Activated CD8-positive, alpha-beta memory T cell treated with anti-CD3 and anti-CD28 coated beads, Interleukin-2, amount 10 ng/mL, durations not matched to agents 7 days and 5 days (primary cell): ENCODE measurements around the gene COX7A1. TPM values are rescaled to one million over a fixed set of nuclear protein-coding genes. Genes with fewer than 3 reads are reported as not detected.
"Not testable (repeated sequence)": the region's sequence is repeated elsewhere in the genome, so short reads cannot be mapped to it uniquely, and the experiment has no call there.

Source experiments
- ATAC-seq: fragments of 150-1000 bp; cut with Tn5 transposase; one replicate; pipeline ENCODE4 v1.10.0; 2021; ENCODE audit warnings: moderate library complexity
- CTCF ChIA-PET: fragments of 350-600 bp; sonication (Branson Sonifier 250); formaldehyde crosslinking; loops from one replicate; lab custom pipeline; 2021; ENCODE audit warnings: antibody characterized with exemption; lab: Charles Lee
- DNase-seq: peaks from one replicate; pipeline ENCODE4 v3.0.0-alpha.2; 2020
- H3K27ac Mint-ChIP-seq: one replicate; pipeline ENCODE4 v1.8.0; 2021; ENCODE audit warnings: mild to moderate bottlenecking, mixed read lengths
- H3K27me3 Mint-ChIP-seq: one replicate; pipeline ENCODE4 v1.8.0; 2021; ENCODE audit warnings: mixed read lengths
- H3K36me3 Mint-ChIP-seq: one replicate; pipeline ENCODE4 v1.8.0; 2021; ENCODE audit warnings: mild to moderate bottlenecking, mixed read lengths
- H3K4me1 Mint-ChIP-seq: one replicate; pipeline ENCODE4 v1.8.0; 2021; ENCODE audit warnings: mixed read lengths
- H3K4me3 Mint-ChIP-seq: one replicate; pipeline ENCODE4 v1.8.0; 2021; ENCODE audit warnings: mild to moderate bottlenecking, moderate library complexity, mixed read lengths
- H3K9me3 Mint-ChIP-seq: one replicate; pipeline ENCODE4 v1.8.0; 2022; ENCODE audit warnings: low read depth, mixed read lengths
- total RNA-seq, 2 experiments: library from RNA; stranded (reverse); gene quantifications; one replicate each; pipeline ENCODE4 v1.2.3, GENCODE V29; 2021

Gene COX7A1
- total RNA-seq = not detected

DNA sequence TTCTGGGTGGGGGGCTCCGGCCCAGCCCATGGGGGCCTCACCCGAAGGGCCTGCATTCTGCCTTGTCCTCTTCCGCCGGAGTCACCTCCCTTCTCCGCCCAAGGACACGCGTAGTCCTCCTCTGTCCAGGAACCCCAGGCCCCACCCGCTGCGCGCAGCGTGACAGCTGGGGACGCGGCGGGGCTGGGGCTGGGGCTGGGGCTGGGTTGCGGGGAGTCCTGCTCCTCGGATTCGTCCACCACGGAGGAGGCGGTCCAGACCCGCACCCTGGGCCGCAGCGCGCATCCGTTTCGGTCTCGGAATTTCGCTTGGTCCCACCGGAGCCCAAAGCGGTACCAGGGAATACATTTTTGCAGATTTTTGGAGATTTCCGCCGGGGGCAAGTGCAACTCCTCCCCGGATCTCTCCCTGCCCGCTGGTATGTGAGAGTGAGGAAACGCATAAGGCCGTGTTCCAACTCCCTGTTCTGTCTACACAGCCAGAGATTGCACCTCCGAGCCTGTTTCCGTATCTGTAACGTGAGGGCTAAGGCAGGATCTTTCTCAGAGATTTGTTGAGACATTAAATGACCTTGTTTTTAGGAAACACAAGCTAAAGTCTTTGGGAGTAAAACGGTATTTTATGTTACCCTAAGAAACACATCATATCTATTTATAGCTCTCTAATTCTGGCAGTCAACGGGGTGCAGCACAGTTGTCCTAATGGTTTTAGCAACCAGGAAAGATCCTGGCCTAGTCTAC lies at the start of gene COX7A1:
COX7A1 (minus strand) TSS at position 96 of the 740 bp plus-strand sequence; CDS start at position 56, 40 bp downstream.
- H3K27ac Mint-ChIP-seq = no peak within 1 kb of the TSS
- no peak for ATAC-seq
- H3K9me3 Mint-ChIP-seq = no peaks in the 10 kb centered on the region

DNA sequence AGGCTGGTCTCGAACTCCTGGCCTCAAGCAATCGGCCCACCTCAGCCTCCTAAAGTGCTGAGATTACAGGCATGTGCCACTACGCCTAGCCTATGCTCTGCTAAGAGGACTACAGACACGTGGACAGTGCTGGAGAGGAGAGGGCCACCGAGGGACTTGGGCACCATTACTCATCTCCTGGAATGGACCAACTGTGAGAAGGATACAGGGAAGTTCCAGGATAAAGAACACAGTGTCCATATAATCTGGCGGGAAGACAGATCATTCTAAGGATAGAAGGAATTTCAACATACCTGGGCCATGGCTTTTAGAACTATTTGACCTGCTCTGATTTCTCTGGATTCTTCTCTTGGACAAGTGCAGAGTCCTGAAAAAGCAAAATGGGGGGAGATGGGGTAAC lies 49.4 kb upstream of the COX7A1 start:
- H3K27me3 Mint-ChIP-seq = no peaks in the 10 kb centered on the region
- no peak overlapping the region for H3K4me3 Mint-ChIP-seq
- no peaks in the 10 kb centered on the region for H3K36me3 Mint-ChIP-seq
- ATAC-seq = no peak
- no peaks in the 10 kb centered on the region for H3K4me1 Mint-ChIP-seq
- H3K27ac Mint-ChIP-seq = no peak overlapping the region
- DNase-seq = no peak
- no peaks in the 10 kb centered on the region for H3K9me3 Mint-ChIP-seq
- CTCF ChIA-PET = no interaction called here

More for the DNA sequence above, at the start of gene COX7A1:
- Mint-ChIP-seq H3K4me1 (no peaks in the 10 kb centered on the region), H3K36me3 (peaks cover 20% of the 10 kb centered on the region), H3K4me3 (no peak within 1 kb of the TSS), H3K27me3 (no peaks in the 10 kb centered on the region)
- CTCF ChIA-PET = interaction anchor here (0.9 kb wide), 1 partner anchor 25 kb away, joined by 4 read pairs; no protein-coding TSS in a partner anchor
- DNase-seq = no peak

DNA sequence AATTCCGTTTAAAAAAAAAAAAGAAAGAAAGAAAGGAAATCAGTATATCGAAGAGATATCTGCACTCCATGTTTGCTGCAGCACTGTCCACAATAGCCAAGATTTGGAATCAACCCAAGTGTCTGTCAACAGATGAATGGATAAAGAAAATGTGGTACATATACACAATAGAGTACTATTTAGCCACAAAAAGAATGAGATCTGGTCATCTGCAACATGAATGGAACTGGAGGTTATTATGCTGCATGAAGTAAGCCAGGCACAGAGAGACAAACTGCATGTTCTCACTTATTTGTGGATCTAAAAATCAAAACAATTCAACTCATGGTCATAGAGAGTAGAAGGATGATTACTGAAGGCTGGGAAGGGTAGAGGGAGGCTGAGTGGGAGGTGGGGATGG lies 45.9 kb upstream of the COX7A1 start:
- Mint-ChIP-seq H3K36me3 (no peaks in the 10 kb centered on the region), H3K9me3 (no peaks in the 10 kb centered on the region), H3K27me3 (no peaks in the 10 kb centered on the region), H3K4me1 (no peaks in the 10 kb centered on the region), H3K27ac (no peak overlapping the region), H3K4me3 (no peak overlapping the region)
- no peak for DNase-seq
- no peak for ATAC-seq
- CTCF ChIA-PET = no interaction called here

DNA sequence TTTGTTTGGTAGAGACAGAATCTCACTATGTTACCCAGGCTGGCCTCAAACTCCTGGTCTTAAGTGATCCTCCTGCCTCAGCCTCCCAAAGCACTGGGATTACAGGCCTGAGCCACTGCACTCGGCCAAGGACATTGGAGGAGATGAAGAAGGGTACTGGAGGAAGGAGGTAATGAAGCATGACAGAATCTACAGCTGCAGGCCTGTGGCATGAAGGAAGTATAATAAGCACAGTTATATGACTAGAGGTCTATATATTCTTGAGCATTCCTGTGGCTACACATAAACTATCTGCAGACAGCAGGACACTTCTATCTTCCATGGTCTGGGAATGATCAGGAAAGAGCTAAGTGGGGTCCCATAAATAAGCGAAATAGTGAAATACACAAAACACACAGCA lies 44.0 kb upstream of the COX7A1 start:
- no peak overlapping the region for H3K27ac Mint-ChIP-seq
- H3K4me3 Mint-ChIP-seq = no peak overlapping the region
- no peak for DNase-seq
- CTCF ChIA-PET = no interaction called here
- no peaks in the 10 kb centered on the region for H3K4me1 Mint-ChIP-seq
- no peaks in the 10 kb centered on the region for H3K27me3 Mint-ChIP-seq
- no peak for ATAC-seq
- no peaks in the 10 kb centered on the region for H3K9me3 Mint-ChIP-seq
- no peaks in the 10 kb centered on the region for H3K36me3 Mint-ChIP-seq

DNA sequence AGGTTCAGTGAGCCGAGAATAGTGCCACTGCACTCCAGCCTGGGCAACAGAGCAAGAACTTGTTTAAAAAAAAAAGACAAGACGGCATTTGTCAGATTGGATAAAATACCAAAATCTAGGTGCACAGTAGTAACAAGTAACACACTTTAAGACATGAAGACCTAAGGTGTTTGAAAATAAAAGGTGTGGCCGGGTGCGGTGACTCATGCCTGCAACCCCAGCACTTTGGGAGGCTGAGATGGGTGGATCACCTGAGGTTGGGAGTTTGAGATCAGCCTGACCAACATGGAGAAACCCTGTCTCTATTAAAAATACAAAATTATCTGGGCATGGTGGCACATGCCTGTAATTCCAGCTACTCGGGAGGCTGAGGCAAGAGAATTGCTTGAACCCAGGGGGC lies 34.5 kb upstream of the COX7A1 start:
- ATAC-seq, H3K27me3 Mint-ChIP-seq, H3K4me3 Mint-ChIP-seq, DNase-seq, H3K36me3 Mint-ChIP-seq, CTCF ChIA-PET, H3K9me3 Mint-ChIP-seq, H3K4me1 Mint-ChIP-seq, H3K27ac Mint-ChIP-seq: not testable (repeated sequence)

DNA sequence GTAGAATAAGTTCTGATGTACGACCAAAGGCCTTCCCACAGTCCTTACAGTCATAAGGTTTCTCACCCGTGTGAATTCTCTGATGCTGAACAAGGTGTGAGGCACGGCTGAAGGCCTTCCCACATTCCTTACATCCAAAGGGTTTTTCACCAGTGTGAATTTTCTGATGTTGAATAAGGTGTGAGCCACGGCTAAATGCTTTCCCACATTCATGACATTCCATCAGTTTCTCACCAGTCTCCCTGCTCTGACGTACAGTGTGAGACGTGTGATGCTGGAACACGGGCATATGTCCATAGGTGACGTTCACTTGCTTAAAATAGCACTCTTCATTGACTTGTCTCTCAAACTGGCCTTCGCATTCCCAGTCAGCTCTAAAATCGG lies 31.0 kb upstream of the COX7A1 start:
- no peaks in the 10 kb centered on the region for H3K27me3 Mint-ChIP-seq
- no peak overlapping the region for H3K27ac Mint-ChIP-seq
- CTCF ChIA-PET = no interaction called here
- no peaks in the 10 kb centered on the region for H3K9me3 Mint-ChIP-seq
- no peak for DNase-seq
- ATAC-seq = no peak
- no peaks in the 10 kb centered on the region for H3K4me1 Mint-ChIP-seq
- no peaks in the 10 kb centered on the region for H3K36me3 Mint-ChIP-seq
- H3K4me3 Mint-ChIP-seq = no peak overlapping the region

DNA sequence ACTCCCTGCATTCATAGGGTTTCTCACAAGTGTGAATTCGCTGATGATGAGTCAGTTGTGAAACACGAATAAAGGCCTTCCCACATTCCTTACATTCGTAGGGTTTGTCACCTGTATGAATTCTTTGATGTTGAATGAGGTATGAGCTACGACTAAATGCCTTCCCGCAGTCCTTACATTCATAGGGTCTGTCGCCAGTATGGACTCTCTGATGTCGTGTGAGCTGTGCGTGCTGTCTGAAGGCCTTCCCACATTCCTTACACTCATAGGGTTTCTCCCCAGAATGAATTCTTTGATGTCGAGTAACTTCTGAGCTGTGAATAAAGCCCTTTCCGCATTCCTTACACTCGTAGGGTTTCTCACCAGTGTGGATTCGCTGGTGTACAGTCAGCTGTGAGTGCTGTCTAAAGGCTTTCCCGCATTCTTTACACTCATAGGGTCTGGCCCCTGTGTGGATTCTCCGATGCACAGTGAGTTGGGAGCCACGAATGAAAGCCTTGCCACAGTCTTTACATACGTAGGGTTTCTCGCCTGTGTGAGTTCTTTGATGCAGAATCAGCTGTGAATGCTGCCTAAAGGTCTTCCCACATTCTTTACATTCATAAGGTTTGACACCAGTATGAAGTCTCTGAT lies 30.5 kb upstream of the COX7A1 start:
- DNase-seq = no peak
- H3K27me3 Mint-ChIP-seq = no peaks in the 10 kb centered on the region
- no peaks in the 10 kb centered on the region for H3K9me3 Mint-ChIP-seq
- ATAC-seq = no peak
- H3K4me1 Mint-ChIP-seq = no peaks in the 10 kb centered on the region
- CTCF ChIA-PET = no interaction called here
- no peak overlapping the region for H3K4me3 Mint-ChIP-seq
- no peaks in the 10 kb centered on the region for H3K36me3 Mint-ChIP-seq
- H3K27ac Mint-ChIP-seq = no peak overlapping the region

DNA sequence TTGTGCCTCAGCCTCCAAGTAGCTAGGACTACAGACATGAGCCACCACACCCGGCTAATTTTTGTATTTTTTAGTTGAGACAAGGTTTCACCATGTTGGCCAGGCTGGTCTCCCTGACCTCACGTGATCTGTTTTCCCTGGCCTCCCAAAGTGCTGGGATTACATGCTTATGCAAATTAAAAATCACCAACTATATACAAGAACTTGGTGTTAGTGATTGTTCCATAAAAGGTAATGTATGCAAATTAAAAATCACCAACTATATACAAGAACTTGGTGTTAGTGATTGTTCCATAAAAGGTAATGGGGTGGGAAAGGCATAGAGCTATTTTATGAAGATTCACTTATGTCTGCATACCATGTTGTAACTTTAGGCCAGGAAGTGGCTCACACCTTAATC lies 26.8 kb upstream of the COX7A1 start:
- H3K27me3 Mint-ChIP-seq, H3K4me3 Mint-ChIP-seq, ATAC-seq, DNase-seq, H3K27ac Mint-ChIP-seq, H3K9me3 Mint-ChIP-seq, H3K36me3 Mint-ChIP-seq, H3K4me1 Mint-ChIP-seq: not testable (repeated sequence)
- CTCF ChIA-PET = interaction anchor here (0.7 to 1.1 kb wide), 2 partner anchors 11 to 359 kb away, joined by 3 read pairs; no protein-coding TSS in a partner anchor

DNA sequence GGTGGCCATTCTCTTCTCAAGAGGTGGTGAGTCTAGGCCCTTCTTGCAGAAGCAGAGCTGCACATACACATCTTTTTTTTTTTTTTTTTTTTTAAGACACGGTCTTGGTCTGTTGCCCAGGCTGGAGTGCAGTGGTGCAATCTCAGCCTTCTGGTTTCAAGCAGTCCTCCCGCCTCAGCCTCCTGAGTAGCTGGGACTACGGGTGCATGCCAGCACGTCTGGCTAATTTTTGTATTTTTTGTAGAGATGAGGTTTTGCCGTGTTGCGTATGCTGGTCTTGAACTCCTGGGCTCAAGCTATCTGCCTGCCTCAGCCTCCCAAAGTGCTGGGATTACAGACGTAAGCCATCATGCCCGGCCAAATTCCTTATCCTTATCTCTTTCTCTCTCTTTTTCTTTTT lies 21.6 kb upstream of the COX7A1 start:
- not testable (repeated sequence) for H3K9me3 Mint-ChIP-seq, H3K4me1 Mint-ChIP-seq, DNase-seq, H3K27ac Mint-ChIP-seq, H3K27me3 Mint-ChIP-seq, ATAC-seq, H3K36me3 Mint-ChIP-seq, H3K4me3 Mint-ChIP-seq
- CTCF ChIA-PET = interaction anchor here (1.7 to 14.0 kb wide), 2 partner anchors 16 to 47 kb away, joined by 5 to 150 read pairs; no protein-coding TSS in a partner anchor

DNA sequence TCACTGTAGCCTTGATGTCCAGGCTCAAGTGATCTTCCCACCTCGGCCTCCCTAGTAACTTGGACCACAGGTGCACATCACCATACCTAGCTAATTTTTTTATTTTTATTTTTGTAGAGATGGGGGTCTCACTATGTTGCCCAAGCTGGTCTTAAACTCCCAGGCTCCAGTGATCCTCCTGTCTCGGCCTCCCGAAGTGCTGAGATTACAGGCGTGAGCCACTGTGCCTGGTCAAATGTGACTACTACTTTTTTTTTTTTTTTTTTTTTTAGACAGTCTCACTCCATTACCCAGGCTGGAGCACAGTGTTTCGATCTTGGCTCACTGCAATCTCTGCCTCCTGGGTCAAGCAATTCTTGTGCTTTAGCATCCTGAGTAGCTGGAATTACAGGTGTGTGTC lies 20.6 kb upstream of the COX7A1 start:
- Mint-ChIP-seq H3K4me1 (peaks cover 5% of the 10 kb centered on the region), H3K27ac (no peak overlapping the region), H3K9me3 (no peaks in the 10 kb centered on the region), H3K36me3 (no peaks in the 10 kb centered on the region), H3K27me3 (peaks cover 3% of the 10 kb centered on the region), H3K4me3 (no peak overlapping the region)
- CTCF ChIA-PET = interaction anchor here (1.7 to 14.0 kb wide), 2 partner anchors 17 to 46 kb away, joined by 5 to 150 read pairs; no protein-coding TSS in a partner anchor
- DNase-seq (no peak), ATAC-seq (no peak)

DNA sequence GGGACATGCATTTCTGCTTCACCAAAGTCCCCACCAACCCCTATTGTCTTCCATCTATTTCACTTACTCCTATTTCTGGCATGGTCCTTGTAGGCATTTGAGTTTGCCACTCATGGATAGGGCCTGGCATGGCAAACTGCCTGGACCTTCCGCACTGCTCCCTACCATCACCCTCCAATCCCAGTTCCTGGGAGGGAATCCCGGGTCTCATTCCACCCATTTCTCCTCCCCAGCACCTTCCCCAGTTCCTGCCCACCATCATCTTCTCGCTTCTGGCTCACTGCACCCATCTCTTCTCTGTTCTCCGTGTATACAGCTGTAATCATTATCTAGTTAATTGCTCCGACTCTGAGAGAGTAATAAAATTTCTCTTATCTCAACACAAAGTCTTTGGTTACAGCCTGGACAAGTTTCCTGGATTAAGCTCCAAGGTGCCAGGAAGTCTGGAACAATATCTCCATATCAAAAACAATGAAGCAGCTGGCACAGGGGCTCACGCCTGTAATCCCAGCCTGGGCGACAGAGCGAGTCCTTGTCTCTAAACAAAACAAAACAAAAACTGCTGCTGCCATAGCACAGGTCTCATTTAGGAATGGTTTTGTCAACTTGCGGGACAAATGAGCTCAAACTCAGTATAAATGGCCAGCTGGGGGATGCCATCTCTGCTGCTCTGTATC lies 17.0 kb upstream of the COX7A1 start:
- CTCF ChIA-PET = interaction anchor here (0.6 to 14.0 kb wide), 12 partner anchors 11 to 109 kb away, joined by 3 to 150 read pairs (median 4); partner anchors contain the start of genes ZNF146 and ZNF565
- no peaks in the 10 kb centered on the region for H3K9me3 Mint-ChIP-seq
- ATAC-seq (no peak), DNase-seq (no peak)
- H3K4me3 Mint-ChIP-seq = no peak overlapping the region
- peaks cover 3% of the 10 kb centered on the region for H3K27me3 Mint-ChIP-seq
- peaks cover 5% of the 10 kb centered on the region for H3K4me1 Mint-ChIP-seq
- H3K27ac Mint-ChIP-seq = no peak overlapping the region
- H3K36me3 Mint-ChIP-seq = no peaks in the 10 kb centered on the region

DNA sequence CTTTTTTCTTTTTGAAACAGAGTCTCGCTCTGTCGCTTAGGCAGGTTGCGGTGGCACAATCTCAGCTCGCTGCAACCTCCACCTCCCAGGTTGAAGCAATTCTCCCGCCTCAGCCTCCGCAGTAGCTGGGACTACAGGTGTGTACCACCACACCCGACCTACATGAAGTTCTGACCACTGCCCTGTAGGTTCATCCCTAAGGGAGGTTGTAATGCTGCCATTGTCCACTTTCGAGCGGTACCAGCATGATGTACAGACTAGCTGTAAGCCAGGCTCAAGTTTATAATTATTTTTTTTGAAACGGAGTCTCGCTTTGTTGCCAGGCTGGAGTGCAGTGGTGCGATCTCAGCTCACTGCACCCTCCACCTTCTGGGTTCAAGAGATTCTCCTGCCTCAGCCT lies 11.6 kb upstream of the COX7A1 start:
- CTCF ChIA-PET = interaction anchor here (14.0 kb wide), 1 partner anchor 37 kb away, joined by 150 read pairs; no protein-coding TSS in a partner anchor
- DNase-seq (no peak), ATAC-seq (no peak)
- H3K4me3 Mint-ChIP-seq = no peak overlapping the region
- H3K4me1 Mint-ChIP-seq = no peaks in the 10 kb centered on the region
- H3K27ac Mint-ChIP-seq = no peak overlapping the region
- no peaks in the 10 kb centered on the region for H3K9me3 Mint-ChIP-seq
- H3K27me3 Mint-ChIP-seq = no peaks in the 10 kb centered on the region
- peaks cover 3% of the 10 kb centered on the region for H3K36me3 Mint-ChIP-seq

DNA sequence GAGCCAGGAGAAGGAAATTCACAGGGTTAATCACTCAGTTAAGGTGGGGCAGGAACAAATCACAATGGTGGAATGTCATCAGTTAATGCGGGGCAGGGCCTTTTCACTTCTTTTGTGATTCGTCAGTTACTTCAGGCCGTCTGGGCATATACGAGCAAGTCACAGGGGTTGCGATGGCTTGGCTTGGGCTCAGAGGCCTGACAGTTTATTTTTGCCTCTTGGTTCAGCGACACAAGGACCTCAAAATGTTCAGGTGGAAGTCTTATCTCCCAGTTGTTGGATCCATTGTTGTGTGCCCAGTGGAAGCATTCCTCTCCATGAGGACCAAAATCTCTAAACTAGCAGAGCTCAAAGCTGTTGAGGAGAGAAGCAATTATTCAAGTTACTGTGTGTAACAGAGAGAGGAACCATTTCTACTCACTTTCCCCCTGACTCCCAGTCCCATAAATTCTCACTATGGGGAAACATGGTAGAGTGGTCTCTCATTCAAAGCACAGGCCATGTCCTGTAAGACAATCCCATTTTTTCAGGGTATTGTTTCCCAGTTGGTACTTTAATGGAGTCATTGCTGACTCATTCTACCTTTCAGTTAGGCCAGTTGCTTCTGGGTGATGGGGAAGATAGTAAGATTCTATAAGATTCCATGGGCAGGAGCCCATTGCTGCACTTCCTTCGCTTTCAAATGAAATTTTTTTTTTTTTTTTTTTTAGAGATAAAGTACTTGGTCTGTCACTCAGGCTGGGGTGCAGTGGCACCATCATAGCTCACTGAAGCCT lies 8.8 kb upstream of the COX7A1 start:
- H3K27ac Mint-ChIP-seq = no peak overlapping the region
- no peaks in the 10 kb centered on the region for H3K9me3 Mint-ChIP-seq
- CTCF ChIA-PET = no interaction called here
- DNase-seq (no peak), ATAC-seq (no peak)
- no peaks in the 10 kb centered on the region for H3K27me3 Mint-ChIP-seq
- no peaks in the 10 kb centered on the region for H3K4me1 Mint-ChIP-seq
- peaks cover 3% of the 10 kb centered on the region for H3K36me3 Mint-ChIP-seq
- no peak overlapping the region for H3K4me3 Mint-ChIP-seq
